PFSK-1 (cell line): ENCODE results near the gene LCNL1.

ENCODE experiments used
- FOXP2 ChIP-seq: optimal IDR thresholded peaks from 2 replicates; pipeline ENCODE3; 2011; ENCODE audit warnings: borderline replicate concordance, control low read depth, inconsistent platforms; ENCODE audit not compliant: insufficient read depth; ENCODE audit errors: extremely low read length, extremely low read depth
- POLR2AphosphoS5 ChIP-seq: IDR thresholded peaks from 2 replicates; pipeline ENCODE4 v1.6.1; 2012; ENCODE audit warnings: low read depth, mild to moderate bottlenecking, control low read depth, low read length, moderate library complexity
- SIN3A ChIP-seq: IDR thresholded peaks from 2 replicates; pipeline ENCODE4 v1.6.1; 2012; ENCODE audit warnings: mild to moderate bottlenecking, low read length, moderate library complexity, borderline replicate concordance; ENCODE audit not compliant: insufficient read depth
- TAF1 ChIP-seq: IDR thresholded peaks from 2 replicates; pipeline ENCODE4 v1.6.1; 2012; ENCODE audit warnings: low read length, control low read depth, borderline replicate concordance; ENCODE audit not compliant: insufficient read depth
- TF ChIP-seq, protein P1 (sequence below), 2 experiments: IDR thresholded peaks; 2 replicates each; pipeline versions ENCODE4 v1.6.1 to v1.8.0; 2011 to 2012; ENCODE audit warnings: low read depth in 2 of 2, low read length in 2 of 2, control low read depth in 1 of 2, inconsistent platforms in 1 of 2, mild to moderate bottlenecking in 1 of 2, moderate library complexity in 1 of 2; ENCODE audit not compliant: insufficient read depth in 1 of 2

DNA sequence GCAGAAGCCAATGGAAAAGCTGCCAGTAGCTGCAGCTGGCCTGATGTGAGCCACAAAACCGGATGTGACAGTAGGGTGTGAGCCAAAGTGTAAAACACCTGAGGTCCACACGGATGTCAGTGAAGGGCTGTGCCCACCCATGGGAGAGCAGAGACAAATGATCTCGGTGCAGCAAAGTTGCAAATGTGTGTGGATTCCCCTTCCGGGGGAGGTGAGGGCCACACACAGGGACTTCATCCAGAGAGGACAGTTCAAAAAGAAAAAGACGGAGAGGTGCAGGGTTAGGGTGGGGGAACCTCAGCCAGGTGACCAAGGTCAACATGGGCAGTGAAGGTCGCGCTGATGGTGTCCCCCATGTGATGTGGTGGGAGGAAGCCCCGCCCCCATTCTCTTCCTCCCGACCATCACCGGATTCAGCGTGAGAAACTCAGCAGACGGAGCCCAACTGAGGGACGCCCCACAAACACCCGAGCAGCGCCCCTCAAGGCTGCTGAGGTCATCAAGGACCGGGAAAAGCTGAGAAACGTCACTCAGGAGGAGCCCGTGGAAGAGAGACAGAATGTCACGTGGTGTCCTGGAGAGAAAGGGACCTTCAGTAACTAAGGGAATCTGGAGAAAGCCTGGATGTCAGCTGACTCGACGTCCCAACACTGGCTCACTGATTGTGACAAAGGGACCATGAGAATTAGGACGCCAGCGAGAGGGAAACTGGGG is 16.9 kb upstream of the LCNL1 start:
- TF ChIP-seq POLR2AphosphoS5 (no peak), FOXP2 (no peak), SIN3A (no peak), TAF1 (no peak)
- TF ChIP-seq, protein P1, sequence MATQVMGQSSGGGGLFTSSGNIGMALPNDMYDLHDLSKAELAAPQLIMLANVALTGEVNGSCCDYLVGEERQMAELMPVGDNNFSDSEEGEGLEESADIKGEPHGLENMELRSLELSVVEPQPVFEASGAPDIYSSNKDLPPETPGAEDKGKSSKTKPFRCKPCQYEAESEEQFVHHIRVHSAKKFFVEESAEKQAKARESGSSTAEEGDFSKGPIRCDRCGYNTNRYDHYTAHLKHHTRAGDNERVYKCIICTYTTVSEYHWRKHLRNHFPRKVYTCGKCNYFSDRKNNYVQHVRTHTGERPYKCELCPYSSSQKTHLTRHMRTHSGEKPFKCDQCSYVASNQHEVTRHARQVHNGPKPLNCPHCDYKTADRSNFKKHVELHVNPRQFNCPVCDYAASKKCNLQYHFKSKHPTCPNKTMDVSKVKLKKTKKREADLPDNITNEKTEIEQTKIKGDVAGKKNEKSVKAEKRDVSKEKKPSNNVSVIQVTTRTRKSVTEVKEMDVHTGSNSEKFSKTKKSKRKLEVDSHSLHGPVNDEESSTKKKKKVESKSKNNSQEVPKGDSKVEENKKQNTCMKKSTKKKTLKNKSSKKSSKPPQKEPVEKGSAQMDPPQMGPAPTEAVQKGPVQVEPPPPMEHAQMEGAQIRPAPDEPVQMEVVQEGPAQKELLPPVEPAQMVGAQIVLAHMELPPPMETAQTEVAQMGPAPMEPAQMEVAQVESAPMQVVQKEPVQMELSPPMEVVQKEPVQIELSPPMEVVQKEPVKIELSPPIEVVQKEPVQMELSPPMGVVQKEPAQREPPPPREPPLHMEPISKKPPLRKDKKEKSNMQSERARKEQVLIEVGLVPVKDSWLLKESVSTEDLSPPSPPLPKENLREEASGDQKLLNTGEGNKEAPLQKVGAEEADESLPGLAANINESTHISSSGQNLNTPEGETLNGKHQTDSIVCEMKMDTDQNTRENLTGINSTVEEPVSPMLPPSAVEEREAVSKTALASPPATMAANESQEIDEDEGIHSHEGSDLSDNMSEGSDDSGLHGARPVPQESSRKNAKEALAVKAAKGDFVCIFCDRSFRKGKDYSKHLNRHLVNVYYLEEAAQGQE (IDR thresholded peaks at IDR 0.05; ENCODE audit: insufficient read depth in 1 of 2, low read depth in 2 of 2, low read length in 2 of 2) = no peak
